ENCODE data around the gene SLC25A22.

The SLC25A22 gene

DNA sequence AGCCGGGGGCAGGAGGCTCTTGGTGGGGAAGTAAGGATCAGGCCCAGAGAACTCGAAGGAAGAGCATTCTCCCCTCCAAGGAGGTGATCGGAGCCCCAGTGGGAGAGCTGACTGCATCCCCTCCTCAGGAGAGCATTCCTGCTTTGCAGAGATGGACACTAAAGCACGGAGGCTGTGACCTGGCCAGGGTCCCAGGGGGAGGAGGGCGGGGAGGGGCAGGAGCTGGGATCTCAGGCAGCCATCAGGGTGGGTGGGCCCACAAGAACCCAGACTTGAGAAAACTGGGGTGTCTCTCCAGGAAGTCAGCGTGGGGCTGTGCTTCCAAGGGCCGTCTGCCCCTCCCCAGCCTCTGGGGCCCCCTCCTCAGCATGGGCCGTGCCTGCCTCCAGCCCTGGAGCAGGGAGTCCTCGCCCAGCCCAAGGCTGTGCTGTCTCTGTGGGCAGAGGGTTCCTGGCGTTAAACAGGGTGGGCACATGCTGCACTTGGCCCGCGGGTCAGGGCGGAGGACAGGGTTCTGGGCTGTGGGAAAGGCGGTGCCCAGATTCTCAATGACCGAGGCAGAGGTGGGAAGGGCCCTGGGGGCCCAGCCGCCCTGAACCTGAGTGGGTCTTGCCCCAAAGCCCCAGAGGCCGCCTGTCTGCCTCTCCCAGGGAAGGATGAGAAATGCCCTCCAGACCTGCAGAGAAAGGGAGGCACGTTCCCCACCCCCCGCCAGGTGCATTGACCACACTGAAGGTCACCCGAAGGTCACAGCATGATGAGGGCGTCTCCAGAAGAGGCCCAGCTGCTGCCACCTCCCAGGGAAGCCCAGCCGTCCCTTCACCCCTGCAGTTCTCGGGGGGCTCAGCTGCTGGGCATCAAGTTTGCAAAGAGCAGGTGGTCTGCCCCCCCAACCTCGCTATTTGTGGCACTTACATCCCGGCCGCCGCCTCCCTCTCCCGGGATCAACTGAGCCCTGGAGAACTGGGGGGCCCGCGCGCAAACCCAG lies 8.8 kb downstream of the SLC25A22 start:
- no peak for DNase-seq (ENCODE audit: low spot score)

GRCh38 chr11:788009-788640 lies 10.0 kb downstream of the SLC25A22 start:
- no peak for DNase-seq (ENCODE audit: low spot score)

GRCh38 chr11:787084-787675 lies 10.9 kb downstream of the SLC25A22 start:
- DNase-seq (ENCODE audit: low spot score): no peak

DNA sequence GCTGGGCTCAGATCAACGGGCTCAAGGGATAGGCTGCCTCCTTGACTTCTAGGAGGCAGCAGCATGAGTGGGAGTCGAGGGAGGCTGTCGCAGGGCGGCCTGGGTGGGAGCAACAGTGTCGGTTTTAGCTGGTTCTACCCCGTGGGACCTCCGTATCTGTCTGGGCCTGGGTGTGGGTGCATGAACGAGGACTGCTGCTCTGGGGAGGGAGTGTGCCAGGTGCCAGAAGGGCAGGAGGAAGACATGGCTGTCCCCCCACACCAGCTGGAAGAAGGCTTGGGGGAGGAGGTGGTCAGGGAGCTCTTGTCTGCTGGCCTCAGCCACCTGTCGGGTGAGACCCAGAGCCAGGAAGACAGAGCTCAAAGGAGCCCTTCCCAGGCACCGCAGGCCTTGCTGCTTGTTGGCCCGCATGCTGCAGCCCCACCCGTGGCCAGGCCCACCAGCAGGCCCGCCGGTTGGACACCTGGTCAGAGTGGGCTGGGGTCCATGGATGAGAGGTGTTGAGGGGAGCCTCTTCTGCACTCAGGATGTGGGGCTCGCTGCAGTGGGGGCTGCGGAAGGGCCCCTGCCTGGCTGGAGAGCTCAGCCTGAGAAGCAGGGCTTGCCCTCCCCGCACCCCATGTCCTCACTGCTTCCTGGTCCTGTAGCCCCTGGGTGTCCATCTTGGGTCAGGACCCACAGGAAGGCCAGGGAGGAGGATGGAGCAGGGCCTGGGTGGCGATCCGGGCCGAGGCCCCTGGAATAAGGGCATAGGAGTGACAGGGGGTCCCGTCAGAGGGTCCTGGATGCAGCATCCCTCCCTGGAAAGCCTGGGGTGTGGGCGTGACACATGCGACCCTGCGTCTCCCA lies 11.6 kb downstream of the SLC25A22 start:
- no peak for DNase-seq (ENCODE audit: low spot score)

GRCh38 chr11:783581-784015 lies 14.5 kb downstream of the SLC25A22 start:
- peak; percentile 86 for DNase-seq (ENCODE audit: low spot score)

DNA sequence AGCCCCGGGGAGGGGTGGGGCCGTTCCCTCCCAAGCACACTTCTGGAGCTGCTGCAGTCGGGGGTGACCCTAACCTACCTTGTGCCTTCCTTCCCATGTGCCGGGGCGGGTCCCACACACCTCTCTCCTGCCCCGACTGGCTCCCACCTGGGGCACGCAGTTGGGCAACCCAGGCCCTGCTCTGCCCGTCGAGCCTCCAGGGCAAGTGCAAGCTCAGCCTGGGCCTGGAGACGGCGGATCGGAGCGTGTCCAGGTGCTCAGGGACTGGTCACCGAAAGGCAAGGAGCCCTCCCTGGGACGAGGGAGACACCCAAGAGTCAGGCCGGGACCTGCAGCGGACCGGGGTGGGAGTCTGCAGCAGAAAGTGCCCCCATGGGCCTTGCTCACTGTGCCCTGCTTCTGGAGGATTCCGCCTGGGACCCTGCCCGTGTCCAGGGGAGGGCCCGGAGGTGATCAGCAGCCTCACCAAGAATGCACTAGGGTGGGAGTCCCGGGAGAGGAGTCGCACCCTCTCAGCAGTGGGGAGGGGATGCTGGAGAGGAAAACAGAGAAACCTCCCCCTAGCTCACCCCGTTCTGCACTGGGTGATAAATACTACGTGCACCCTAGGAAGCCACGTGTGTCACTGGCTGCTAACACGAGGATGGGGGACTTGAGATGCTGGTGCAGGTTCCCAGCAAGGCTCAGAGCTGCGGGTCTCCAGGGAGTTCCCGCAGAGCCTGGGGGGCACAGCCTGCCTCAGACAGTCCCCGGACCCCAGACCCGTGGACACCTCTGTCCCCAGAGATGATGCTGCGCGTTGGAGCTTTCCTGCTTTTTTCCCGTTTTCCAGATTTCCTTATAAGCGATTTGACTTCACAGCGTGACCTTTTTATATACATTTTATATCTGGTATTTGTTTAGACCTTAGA lies 15.6 kb downstream of the SLC25A22 start:
- no peak for DNase-seq (ENCODE audit: low spot score)

- no peak for DNase-seq (ENCODE audit: low spot score)
These were observed 18.0 kb downstream of the SLC25A22 start for GRCh38 chr11:779955-780532.

DNA sequence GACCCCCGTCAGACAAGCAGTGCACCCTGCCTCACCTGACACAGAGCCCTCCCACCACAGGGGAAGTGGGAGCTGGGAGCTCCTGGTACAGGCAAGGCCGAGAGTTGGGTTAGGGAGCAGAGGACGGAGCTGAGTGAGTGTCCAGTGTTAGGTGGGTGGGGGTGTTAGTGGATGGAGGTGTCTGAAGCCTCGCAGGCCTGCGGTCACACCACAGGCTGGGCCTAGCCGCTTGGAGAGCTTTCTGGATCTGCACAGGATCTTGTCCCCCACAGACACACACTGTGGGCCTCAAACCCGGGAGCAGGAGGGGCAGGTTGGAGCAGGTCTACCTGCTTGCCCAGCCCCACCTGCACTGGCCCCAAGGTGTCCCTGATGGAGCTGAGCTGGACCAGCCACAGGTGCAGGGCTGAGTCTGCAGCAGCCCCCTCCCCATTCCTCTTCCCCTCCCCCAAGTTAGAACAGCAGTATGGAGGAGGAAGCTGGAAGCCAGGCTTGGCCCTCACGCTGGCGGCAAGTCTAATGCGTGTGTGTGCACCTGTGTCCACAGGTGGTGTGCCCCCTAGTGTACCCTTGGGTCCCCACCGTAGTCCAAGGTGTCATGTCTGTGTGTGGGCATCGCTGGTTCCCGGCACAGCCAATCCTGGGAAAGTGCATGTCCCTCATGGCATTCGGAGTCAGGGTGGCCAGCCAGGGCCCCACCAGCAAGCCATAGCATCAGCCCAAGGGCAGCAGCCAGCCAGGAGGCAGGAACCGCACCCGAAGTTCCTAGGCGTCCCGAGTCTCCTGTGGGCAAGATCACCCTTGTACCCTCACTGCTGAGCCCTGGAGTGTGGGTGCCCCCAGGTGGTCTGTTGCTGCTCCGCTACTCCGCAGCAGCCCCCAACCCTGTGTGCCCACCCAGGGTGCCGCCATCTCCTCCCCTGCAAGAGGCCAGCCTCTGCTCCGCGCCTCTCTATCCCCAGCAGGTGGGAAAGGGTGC lies 18.8 kb downstream of the SLC25A22 start:
- peak; percentile 61 for DNase-seq (ENCODE audit: low spot score)

DNA sequence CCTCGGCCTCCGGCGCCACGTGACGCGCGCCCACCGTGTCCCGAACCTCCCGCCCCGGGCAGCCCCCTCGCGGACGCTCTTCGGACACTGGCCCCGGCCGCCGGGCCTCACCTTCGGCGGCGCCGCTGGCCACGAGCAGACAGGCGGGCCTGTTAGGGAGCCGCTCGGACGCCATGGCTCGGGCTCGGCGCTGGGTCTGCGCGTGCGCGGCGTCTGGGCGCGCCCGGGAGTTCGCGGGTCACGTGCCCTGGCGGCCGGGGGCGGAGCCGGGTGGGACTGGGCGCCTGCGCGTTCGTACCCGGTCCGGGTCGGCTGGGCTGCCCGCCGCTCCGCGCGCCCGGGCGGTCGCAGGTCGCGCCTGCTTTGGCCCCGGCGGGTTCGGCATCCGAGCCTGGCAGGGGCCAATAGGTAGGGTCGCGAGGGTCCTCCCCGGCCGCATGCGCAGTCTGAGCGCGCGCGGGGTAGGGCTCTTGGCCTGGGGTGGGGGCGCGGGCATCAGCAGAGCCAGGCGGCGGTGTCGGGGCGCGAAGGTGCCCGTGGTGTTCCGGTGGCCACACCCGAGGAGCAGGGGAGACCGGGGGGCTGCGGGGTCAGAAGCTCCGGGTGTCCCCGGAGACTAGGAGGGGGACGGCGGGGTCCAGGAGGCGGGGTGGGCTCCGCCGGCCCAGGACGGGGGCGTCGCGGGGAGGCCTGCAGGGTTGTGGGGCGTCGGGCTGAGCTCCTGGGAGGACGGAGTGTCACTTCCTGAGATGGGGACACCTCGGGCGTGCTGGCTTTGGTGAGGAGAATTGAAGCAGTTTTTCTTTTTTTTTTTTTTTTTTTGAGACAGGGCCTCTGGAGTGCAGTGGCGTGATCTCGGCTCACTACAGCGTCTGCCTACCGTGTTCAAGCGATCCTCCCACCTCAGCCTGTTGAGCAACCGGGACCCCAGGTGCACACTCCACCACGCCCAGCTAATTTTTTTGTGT lies 20.5 kb downstream of the SLC25A22 start, which contains the start of gene GATD1:
Gene GATD1 (minus strand): TSS at position 200 of the 968 bp plus-strand sequence. CDS start 25 bp downstream, at position 175.
- peak; percentile 96 for DNase-seq (ENCODE audit: low spot score)

DNA sequence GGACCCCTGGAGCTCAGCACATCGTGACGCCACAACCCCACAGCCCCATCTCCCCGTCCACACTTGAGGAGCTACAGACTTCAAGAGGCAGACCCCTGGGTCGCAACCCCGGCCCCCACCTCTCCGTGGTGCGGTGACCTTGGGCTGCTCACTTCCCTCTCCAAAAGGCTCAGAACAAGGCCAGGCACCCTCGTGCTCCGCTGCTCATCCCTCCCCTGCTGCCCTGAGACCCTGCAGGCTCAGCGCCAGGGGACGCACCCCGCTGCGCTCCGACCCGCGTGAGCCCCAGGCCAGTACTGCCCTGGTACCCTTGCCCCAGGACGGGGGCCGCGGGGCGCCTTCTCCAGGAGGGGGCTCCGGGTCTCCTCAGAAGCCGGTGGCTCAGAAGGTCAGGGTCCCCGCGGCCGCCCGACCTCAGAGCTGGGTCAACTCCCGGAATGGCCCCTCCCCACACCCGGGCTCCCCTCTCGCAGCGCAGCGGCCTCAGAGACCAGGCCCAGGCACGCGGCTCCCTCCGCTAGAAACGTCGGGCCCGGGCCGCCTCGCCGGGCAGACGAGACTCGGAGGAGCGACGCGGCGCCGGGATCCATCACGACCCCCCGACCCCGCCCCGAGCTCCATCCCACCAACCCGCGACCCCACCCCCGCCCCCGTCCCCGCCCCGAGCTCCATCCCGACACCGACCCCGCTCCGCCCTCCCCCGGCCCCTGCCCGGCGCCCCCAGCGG lies 21.4 kb downstream of the SLC25A22 start:
- DNase-seq (ENCODE audit: low spot score): no peak

- peak; percentile 52 for DNase-seq (ENCODE audit: low spot score)
These were observed 21.9 kb downstream of the SLC25A22 start for GRCh38 chr11:776263-776560.

- DNase-seq (ENCODE audit: low spot score): no peak
These were observed 23.0 kb downstream of the SLC25A22 start for GRCh38 chr11:774873-775592.

- no peak for DNase-seq (ENCODE audit: low spot score)
These were observed 24.3 kb downstream of the SLC25A22 start for GRCh38 chr11:773830-774229.

DNA sequence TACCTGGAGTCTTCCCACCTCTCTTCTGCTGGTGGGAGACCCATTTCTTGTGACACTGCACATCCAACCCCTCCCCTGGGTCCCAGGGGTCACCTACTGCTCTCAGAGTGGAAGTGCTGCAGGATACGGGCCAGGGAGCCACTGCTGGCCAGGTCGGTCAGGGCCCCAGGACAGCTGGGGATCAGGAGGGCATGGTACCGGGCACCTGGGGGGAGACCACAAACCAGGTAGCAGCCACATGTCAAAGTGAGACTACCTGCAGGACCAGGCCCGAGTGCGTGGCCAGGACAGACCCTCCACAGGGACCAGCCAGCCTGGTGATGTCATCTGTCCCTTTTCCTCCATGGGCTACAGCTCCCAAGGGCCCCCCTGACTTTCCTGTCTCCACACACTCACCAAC lies 24.7 kb downstream of the SLC25A22 start:
- no peak for DNase-seq (ENCODE audit: low spot score)

- DNase-seq (ENCODE audit: low spot score): no peak
These were observed 25.4 kb downstream of the SLC25A22 start for GRCh38 chr11:772429-773390.
